ENCODE measurements around the gene STX8. TPM values are rescaled to one million over a fixed set of nuclear protein-coding genes. Genes with fewer than 3 reads are reported as not detected.
"Not testable (repeated sequence)": the region's sequence is repeated elsewhere in the genome, so short reads cannot be mapped to it uniquely, and the experiment has no call there.

STX8 gene
- total RNA-seq, 2 donors from 2014 or later: 41.6 to 57.2 TPM

DNA sequence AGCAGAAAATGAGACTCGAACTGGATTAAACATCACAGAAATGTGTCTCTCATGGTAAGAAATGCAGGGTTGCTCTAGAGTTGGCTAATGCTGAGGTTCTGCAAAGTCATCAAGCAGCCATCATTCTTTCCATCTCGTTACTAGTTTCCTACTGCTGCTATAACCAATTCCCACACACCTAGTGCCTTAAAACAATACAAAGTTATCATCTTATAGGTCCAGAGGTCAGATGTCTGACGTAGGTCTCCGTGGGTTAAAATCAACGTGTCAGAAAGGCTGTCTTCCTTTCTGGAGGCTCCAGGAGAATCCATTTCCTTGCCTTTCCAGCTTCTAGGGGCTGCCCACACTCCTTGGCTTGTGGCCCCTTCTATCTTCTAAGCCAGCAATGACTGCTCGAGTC is 118.6 kb downstream of the STX8 start:
- Histone ChIP-seq H3K27me3 (no peaks in the 10 kb centered on the region), H3K9ac (ENCODE audit: low read depth in 2 of 2, low read length in 2 of 2) (no peak overlapping the region), H3K4me1 (no peaks in the 10 kb centered on the region), H3K27ac (no peak overlapping the region), H3K9me3 (no peaks in the 10 kb centered on the region), H3K4me3 (no peak overlapping the region), H3K36me3 (no peaks in the 10 kb centered on the region)
- intact Hi-C loops (cut with DNase I): no loop called here
- TF ChIP-seq CTCF (IDR thresholded peaks at IDR 0.05): no peak
- no peak for DNase-seq

- no peak overlapping the region for H3K9ac ChIP-seq (ENCODE audit: low read depth in 2 of 2, low read length in 2 of 2)
- intact Hi-C loops (cut with DNase I): no loop called here
- no peaks in the 10 kb centered on the region for H3K9me3 ChIP-seq
- no peaks in the 10 kb centered on the region for H3K27me3 ChIP-seq
- no peaks in the 10 kb centered on the region for H3K4me1 ChIP-seq
- no peaks in the 10 kb centered on the region for H3K36me3 ChIP-seq
- H3K4me3 ChIP-seq: no peak overlapping the region
- TF ChIP-seq CTCF (IDR thresholded peaks at IDR 0.05): no peak
- no peak overlapping the region for H3K27ac ChIP-seq
- peak; percentile 21 for DNase-seq
Measured at GRCh38 chr17:9456330-9456729, 119.3 kb downstream of the STX8 start.

- Histone ChIP-seq H3K27me3 (no peaks in the 10 kb centered on the region), H3K4me1 (no peaks in the 10 kb centered on the region), H3K9ac (ENCODE audit: low read depth in 2 of 2, low read length in 2 of 2) (no peak overlapping the region), H3K9me3 (no peaks in the 10 kb centered on the region), H3K27ac (no peak overlapping the region), H3K4me3 (no peak overlapping the region), H3K36me3 (no peaks in the 10 kb centered on the region)
- intact Hi-C loops (cut with DNase I): no loop called here
- no peak for DNase-seq
- no peak for TF ChIP-seq CTCF (IDR thresholded peaks at IDR 0.05)
Measured at GRCh38 chr17:9451934-9452333, 123.7 kb downstream of the STX8 start.

- H3K27me3 ChIP-seq; DNase-seq; intact Hi-C loops (cut with DNase I); H3K36me3 ChIP-seq; H3K27ac ChIP-seq; H3K9me3 ChIP-seq; H3K4me3 ChIP-seq; H3K9ac ChIP-seq (ENCODE audit: low read depth in 2 of 2, low read length in 2 of 2); H3K4me1 ChIP-seq: not testable (repeated sequence)
Measured at GRCh38 chr17:9447298-9447697, 128.3 kb downstream of the STX8 start.

DNA sequence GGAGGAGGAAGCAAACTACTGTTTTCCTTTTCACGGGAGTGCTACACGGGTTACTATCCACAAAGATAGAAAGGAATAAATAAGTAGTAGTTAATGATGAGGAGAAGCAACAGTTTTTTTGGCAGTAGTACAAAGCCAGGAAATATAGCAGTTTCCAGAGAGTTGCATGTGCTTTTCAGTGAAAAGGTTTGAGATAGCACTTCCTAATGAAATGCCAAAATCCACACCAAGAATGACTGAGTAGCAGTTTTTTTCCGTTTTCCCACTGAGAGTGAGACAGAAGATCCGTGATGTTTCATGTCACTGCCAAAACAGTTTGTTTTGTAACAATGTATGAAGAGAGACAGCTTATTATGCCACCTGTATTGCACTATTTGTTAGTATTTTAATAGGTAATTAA is 129.1 kb downstream of the STX8 start:
- Histone ChIP-seq H3K4me1 (no peaks in the 10 kb centered on the region), H3K9me3 (no peaks in the 10 kb centered on the region), H3K36me3 (no peaks in the 10 kb centered on the region), H3K4me3 (no peak overlapping the region), H3K9ac (ENCODE audit: low read depth in 2 of 2, low read length in 2 of 2) (no peak overlapping the region), H3K27ac (no peak overlapping the region), H3K27me3 (no peaks in the 10 kb centered on the region)
- intact Hi-C loops (cut with DNase I): no loop called here
- no peak for DNase-seq
- no peak for TF ChIP-seq CTCF (IDR thresholded peaks at IDR 0.05)

GRCh38 chr17:9445424-9445823 is 130.2 kb downstream of the STX8 start:
- no peak overlapping the region for H3K9ac ChIP-seq (ENCODE audit: low read depth in 2 of 2, low read length in 2 of 2)
- TF ChIP-seq CTCF (IDR thresholded peaks at IDR 0.05): no peak

More at GRCh38 chr17:9445424-9445823, 130.2 kb downstream of the STX8 start:
- Histone ChIP-seq H3K27ac (no peak overlapping the region), H3K9me3 (no peaks in the 10 kb centered on the region), H3K4me3 (no peak overlapping the region), H3K4me1 (no peaks in the 10 kb centered on the region), H3K27me3 (no peaks in the 10 kb centered on the region), H3K36me3 (no peaks in the 10 kb centered on the region)
- intact Hi-C loops (cut with DNase I): no loop called here
- no peak for DNase-seq
